GM23338 (cell line): ENCODE data around the gene CORO1C. TPM values are rescaled to one million over a fixed set of nuclear protein-coding genes. Genes with fewer than 3 reads are reported as not detected.

Source experiments
- ATAC-seq: fragments of 200-7000 bp; cut with Tn5 transposase; 3 replicates; pipeline ENCODE4 v1.9.1; 2020
- DNase-seq: peaks from one replicate; pipeline ENCODE4 v3.0.0-alpha.2; 2015; ENCODE audit warnings: low spot score
- H2AFZ ChIP-seq: fragments of 200-600 bp; sonication (generic); 2 replicates; pipeline ENCODE4 v1.8.0; 2016; ENCODE audit warnings: antibody characterized with exemption, mild to moderate bottlenecking, moderate library complexity
- H3F3A ChIP-seq: fragments of 200-600 bp; sonication (generic); replicated peaks from 2 replicates; pipeline ENCODE4 v1.8.0; 2017; ENCODE audit warnings: antibody characterized with exemption, mixed run types, low read depth
- H3K27ac ChIP-seq: fragments of 200-600 bp; sonication (generic); 2 replicates; pipeline ENCODE4 v1.6.1; 2016; ENCODE audit warnings: low read depth
- H3K27me3 ChIP-seq: fragments of 200-600 bp; sonication (generic); 2 replicates; pipeline ENCODE4 v1.8.0; 2016; ENCODE audit warnings: mild to moderate bottlenecking, mixed run types, moderate library complexity; ENCODE audit not compliant: insufficient read depth
- H3K36me3 ChIP-seq: fragments of 200-600 bp; sonication (generic); 2 replicates; pipeline ENCODE4 v1.8.0; 2016; ENCODE audit warnings: mild to moderate bottlenecking; ENCODE audit not compliant: insufficient read depth
- H3K4me1 ChIP-seq: fragments of 200-600 bp; sonication (generic); 2 replicates; pipeline ENCODE4 v1.8.0; 2016; ENCODE audit warnings: mild to moderate bottlenecking, moderate library complexity; ENCODE audit not compliant: insufficient read depth
- H3K4me2 ChIP-seq: fragments of 200-600 bp; sonication (generic); 2 replicates; pipeline ENCODE4 v1.7.1; 2017; ENCODE audit warnings: mixed run types
- H3K4me3 ChIP-seq: fragments of 200-600 bp; sonication (generic); 2 replicates; pipeline ENCODE4 v1.6.1; 2016; ENCODE audit warnings: mixed run types
- H3K79me2 ChIP-seq: fragments of 200-600 bp; sonication (generic); replicated peaks from 2 replicates; pipeline ENCODE4 v1.8.0; 2017; ENCODE audit warnings: mild to moderate bottlenecking; ENCODE audit not compliant: insufficient read depth
- H3K9me2 ChIP-seq: fragments of 200-600 bp; sonication (generic); 2 replicates; pipeline ENCODE4 v1.8.0; 2017; ENCODE audit not compliant: insufficient read depth
- H4K20me1 ChIP-seq: fragments of 200-600 bp; sonication (generic); replicated peaks from 2 replicates; pipeline ENCODE4 v1.8.0; 2017; ENCODE audit warnings: mild to moderate bottlenecking; ENCODE audit not compliant: insufficient read depth
- H3K27ac Mint-ChIP-seq: 2 replicates; pipeline ENCODE4 v1.8.0; 2020; ENCODE audit warnings: inconsistent platforms, mild to moderate bottlenecking, moderate library complexity, mixed read lengths
- H3K27me3 Mint-ChIP-seq: 3 replicates; pipeline ENCODE4 v1.8.0; 2022; ENCODE audit warnings: low read depth, mild to moderate bottlenecking, moderate library complexity, mixed read lengths, inconsistent platforms; ENCODE audit not compliant: insufficient read depth, poor library complexity
- H3K36me3 Mint-ChIP-seq: 3 replicates; pipeline ENCODE4 v1.8.0; 2021; ENCODE audit warnings: low read depth, mild to moderate bottlenecking, inconsistent platforms, moderate library complexity, mixed read lengths
- H3K4me1 Mint-ChIP-seq: 3 replicates; pipeline ENCODE4 v1.8.0; 2020; ENCODE audit warnings: mild to moderate bottlenecking, inconsistent platforms, mixed read lengths
- H3K4me3 Mint-ChIP-seq: 3 replicates; pipeline ENCODE4 v1.8.0; 2021; ENCODE audit warnings: moderate library complexity, mild to moderate bottlenecking, inconsistent platforms, mixed read lengths
- H3K9me3 Mint-ChIP-seq: 3 replicates; pipeline ENCODE4 v1.8.0; 2020; ENCODE audit warnings: moderate library complexity, mild to moderate bottlenecking, inconsistent platforms, mixed read lengths
- CTCF ChIP-seq, 2 experiments: fragments of 200-600 bp in 1 of 2; sonication (generic) in 1 of 2; conservative IDR thresholded peaks; 2 replicates each; pipeline versions ENCODE4 v1.5.1 to v1.6.1; 2016 to 2017; ENCODE audit warnings: antibody characterized with exemption in 2 of 2, low read depth in 2 of 2, mild to moderate bottlenecking in 2 of 2, moderate library complexity in 1 of 2
- EZH2 ChIP-seq: fragments of 200-600 bp; sonication (generic); IDR thresholded peaks from one replicate; pipeline ENCODE4 v1.8.0; 2017; ENCODE audit warnings: antibody characterized with exemption, mild to moderate bottlenecking, low read depth; ENCODE audit not compliant: unreplicated experiment
- NANOG ChIP-seq: IDR thresholded peaks from 2 replicates; pipeline ENCODE4 v1.6.1; 2016; ENCODE audit warnings: antibody characterized with exemption, borderline replicate concordance
- POLR2AphosphoS5 ChIP-seq: IDR thresholded peaks from 2 replicates; pipeline ENCODE4 v1.6.1; 2016; ENCODE audit warnings: antibody characterized with exemption, low read depth
- REST ChIP-seq: IDR thresholded peaks from one replicate; pipeline ENCODE4 v1.6.1; 2018; ENCODE audit warnings: antibody characterized with exemption; ENCODE audit not compliant: unreplicated experiment
- ZNF114 ChIP-seq: fragments of 250-450 bp; sonication (Bioruptor Pico); IDR thresholded peaks from 2 replicates; pipeline ENCODE4 v1.5.0; 2020; ENCODE audit warnings: mild to moderate bottlenecking, moderate library complexity
- ZNF462 ChIP-seq: fragments of 250-450 bp; sonication (Bioruptor Pico); IDR thresholded peaks from 2 replicates; pipeline ENCODE4 v1.5.0; 2020; ENCODE audit warnings: mild to moderate bottlenecking, moderate library complexity
- polyA plus RNA-seq: library from polyadenylated mRNA; unstranded; fragments of >200 nt; fragmentation: Nextera tagmentation; extraction: Ambion mirVana; gene quantifications from 2 replicates; pipeline ENCODE4 v1.2.1, GENCODE V29; 2016
- total RNA-seq: library from RNA; depleted of rRNA; stranded (reverse); fragments of >200 nt; shearing (Covaris generic); gene quantifications from 2 replicates; pipeline ENCODE4 v1.2.3, GENCODE V29; 2014

The CORO1C gene
- total and polyA plus RNA-seq, 2 experiments from 2014 or later: 59.2 to 89.5 TPM

- Histone ChIP-seq H3K36me3 (peaks cover under 1% of the 10 kb centered on the region; the same call in 1 of the 2 replicates), H3K27ac (peak overlapping the region; percentile 24), H3K4me1 (peaks cover 3% of the 10 kb centered on the region; the same call in 1 of the 2 replicates), H4K20me1 (peaks cover under 1% of the 10 kb centered on the region; the same call in 1 of the 2 replicates), H3K4me2 (no peak overlapping the region), H3K4me3 (no peak overlapping the region), H2AFZ (no peak overlapping the region), H3K9me2 (no peaks in the 10 kb centered on the region), H3K27me3 (no peaks in the 10 kb centered on the region), H3F3A (no peaks in the 10 kb centered on the region), H3K79me2 (peaks cover 8% of the 10 kb centered on the region; the same call in 1 of the 2 replicates)
- peaks cover 7% of the 10 kb centered on the region for H3K27me3 Mint-ChIP-seq
- TF ChIP-seq CTCF (conservative IDR thresholded peaks at IDR 0.05; ENCODE audit: low read depth in 2 of 2) (peak; percentile 94 to 97), ZNF114 (no peak)
- no peaks in the 10 kb centered on the region for H3K36me3 Mint-ChIP-seq
- no peaks in the 10 kb centered on the region for H3K9me3 Mint-ChIP-seq
- DNase-seq: peak; percentile 93
- H3K27ac Mint-ChIP-seq: peak overlapping the region; percentile 94
- no peak overlapping the region for H3K4me3 Mint-ChIP-seq
- peaks cover 22% of the 10 kb centered on the region for H3K4me1 Mint-ChIP-seq
- ATAC-seq: peak; percentile 94
Measured at GRCh38 chr12:108664338-108665258, 66.7 kb downstream of the CORO1C start.

- H3K4me1 Mint-ChIP-seq: peaks cover 18% of the 10 kb centered on the region
- Histone ChIP-seq H3K27ac (no peak overlapping the region), H3K4me2 (no peak overlapping the region)
- TF ChIP-seq NANOG: no peak
- TF ChIP-seq ZNF114: no peak
- TF ChIP-seq EZH2: no peak
- no peak for TF ChIP-seq ZNF462 (CRISPR knock-in tag)
- no peak for TF ChIP-seq REST
- TF ChIP-seq POLR2AphosphoS5: no peak
Measured at GRCh38 chr12:108663324-108664015, 67.8 kb downstream of the CORO1C start.

More at GRCh38 chr12:108663324-108664015, 67.8 kb downstream of the CORO1C start:
- peaks cover 6% of the 10 kb centered on the region for H3K36me3 ChIP-seq
- DNase-seq (no peak), ATAC-seq (no peak)
- peaks cover 8% of the 10 kb centered on the region; the same call in 1 of the 2 replicates for H3K79me2 ChIP-seq
- no peaks in the 10 kb centered on the region for H3K9me2 ChIP-seq
- no peaks in the 10 kb centered on the region for H3K36me3 Mint-ChIP-seq
- H3F3A ChIP-seq: no peaks in the 10 kb centered on the region
- no peaks in the 10 kb centered on the region for H3K9me3 Mint-ChIP-seq
- no peak overlapping the region for H2AFZ ChIP-seq
- no peaks in the 10 kb centered on the region for H4K20me1 ChIP-seq
- no peak overlapping the region; the same call in 2 of the 3 replicates for H3K4me3 Mint-ChIP-seq
- peaks cover 3% of the 10 kb centered on the region; the same call in 1 of the 2 replicates for H3K4me1 ChIP-seq
- peak overlapping the region; percentile 10; the same call in 1 of the 2 replicates for H3K27ac Mint-ChIP-seq
- no peaks in the 10 kb centered on the region for H3K27me3 ChIP-seq
- H3K27me3 Mint-ChIP-seq: peaks cover 7% of the 10 kb centered on the region
- no peak overlapping the region for H3K4me3 ChIP-seq
